ENCODE results near the gene MYO1C. TPM values are rescaled to one million over a fixed set of nuclear protein-coding genes. Genes with fewer than 3 reads are reported as not detected.
"Not testable (repeated sequence)": the region's sequence is repeated elsewhere in the genome, so short reads cannot be mapped to it uniquely, and the experiment has no call there.

MYO1C gene
- total RNA-seq, 2 experiments from 2014 or later, result 26.7 to 34.1 TPM

GRCh38 chr17:1462164-1463112, 30.0 kb downstream of the MYO1C start:
- peaks cover 3% of the 10 kb centered on the region for H3K36me3 Mint-ChIP-seq (ENCODE audit: low read depth)
- DNase-seq, result no peak
- peaks cover 33% of the 10 kb centered on the region for H3K27me3 Mint-ChIP-seq
- peak overlapping the region; percentile 34 for H3K4me3 Mint-ChIP-seq
- CTCF ChIA-PET, result interaction anchor here (0.6 to 1.9 kb wide), 6 partner anchors 19 to 340 kb away, joined by 3 to 4 read pairs (median 3); partner anchors contain the start of genes INPP5K and YWHAE
- POLR2A ChIA-PET, result no interaction called here
- H3K27ac Mint-ChIP-seq, result peak overlapping the region; percentile 47
- peaks cover 31% of the 10 kb centered on the region for H3K4me1 Mint-ChIP-seq
- no peaks in the 10 kb centered on the region for H3K9me3 Mint-ChIP-seq

GRCh38 chr17:1461198-1461944, 31.1 kb downstream of the MYO1C start:
- CTCF ChIA-PET, result no interaction called here
- H3K27me3 Mint-ChIP-seq, result peaks cover 36% of the 10 kb centered on the region
- no peaks in the 10 kb centered on the region for H3K9me3 Mint-ChIP-seq
- no peak for DNase-seq
- POLR2A ChIA-PET, result no interaction called here
- H3K36me3 Mint-ChIP-seq (ENCODE audit: low read depth), result peaks cover 3% of the 10 kb centered on the region
- H3K4me1 Mint-ChIP-seq, result peaks cover 35% of the 10 kb centered on the region
- H3K4me3 Mint-ChIP-seq, result no peak overlapping the region
- H3K27ac Mint-ChIP-seq, result no peak overlapping the region

- no peak for DNase-seq
- Mint-ChIP-seq H3K9me3 (no peaks in the 10 kb centered on the region), H3K4me1 (peaks cover 38% of the 10 kb centered on the region), H3K4me3 (no peak overlapping the region), H3K27ac (no peak overlapping the region), H3K36me3 (ENCODE audit: low read depth) (peaks cover 3% of the 10 kb centered on the region), H3K27me3 (peaks cover 36% of the 10 kb centered on the region)
- ChIA-PET CTCF (interaction anchor here (0.6 to 1.0 kb wide), 4 partner anchors 9 to 189 kb away, joined by 3 to 5 read pairs (median 3); partner anchors contain the start of gene RILP), POLR2A (interaction anchor here (0.6 kb wide), 1 partner anchor 17 kb away, joined by 12 read pairs; no protein-coding TSS in a partner anchor)
Observed at GRCh38 chr17:1460233-1460632, 32.3 kb downstream of the MYO1C start.

- Mint-ChIP-seq H3K27me3 (peaks cover 17% of the 10 kb centered on the region), H3K36me3 (ENCODE audit: low read depth) (peaks cover 21% of the 10 kb centered on the region), H3K4me3 (peak within 1 kb of the TSS; percentile 90), H3K4me1 (peaks cover 43% of the 10 kb centered on the region), H3K27ac (peak within 1 kb of the TSS; percentile 92), H3K9me3 (no peaks in the 10 kb centered on the region)
- peak; percentile 98 for DNase-seq
- ChIA-PET CTCF (interaction anchor here (0.5 to 1.0 kb wide), 2 partner anchors 17 to 786 kb away, joined by 3 to 6 read pairs; no protein-coding TSS in a partner anchor), POLR2A (no interaction called here)
Observed at GRCh38 chr17:1455797-1456599, 36.5 kb downstream of the MYO1C start, which contains the start of gene CRK. Gene CRK (minus strand): TSS chr17:1456232. CDS start chr17:1456117, 115 bp downstream.

- Mint-ChIP-seq H3K36me3 (ENCODE audit: low read depth) (peaks cover 21% of the 10 kb centered on the region), H3K4me3 (peak overlapping the region; percentile 90), H3K27me3 (peaks cover 12% of the 10 kb centered on the region), H3K4me1 (peaks cover 42% of the 10 kb centered on the region), H3K27ac (peak overlapping the region; percentile 92), H3K9me3 (no peaks in the 10 kb centered on the region)
- peak; percentile 36 for DNase-seq
- POLR2A ChIA-PET, result no interaction called here
- CTCF ChIA-PET, result interaction anchor here (1.0 to 1.4 kb wide), 2 partner anchors 8 to 17 kb away, joined by 3 read pairs; no protein-coding TSS in a partner anchor
Observed at GRCh38 chr17:1455291-1455796, 37.1 kb downstream of the MYO1C start.

GRCh38 chr17:1454541-1454940, 37.9 kb downstream of the MYO1C start:
- Mint-ChIP-seq H3K9me3 (no peaks in the 10 kb centered on the region), H3K4me3 (peak overlapping the region; percentile 90), H3K27me3 (peaks cover 5% of the 10 kb centered on the region), H3K27ac (peak overlapping the region; percentile 73), H3K4me1 (peaks cover 39% of the 10 kb centered on the region), H3K36me3 (ENCODE audit: low read depth) (peaks cover 21% of the 10 kb centered on the region)
- no peak for DNase-seq
- CTCF ChIA-PET, result interaction anchor here (0.6 to 1.4 kb wide), 3 partner anchors 9 to 456 kb away, joined by 3 to 5 read pairs (median 4); no protein-coding TSS in a partner anchor
- POLR2A ChIA-PET, result no interaction called here

- Mint-ChIP-seq H3K27ac (peak overlapping the region; percentile 31), H3K4me1 (peaks cover 48% of the 10 kb centered on the region), H3K36me3 (ENCODE audit: low read depth) (peaks cover 27% of the 10 kb centered on the region), H3K4me3 (peak overlapping the region; percentile 19)
- POLR2A ChIA-PET, H3K27me3 Mint-ChIP-seq, H3K9me3 Mint-ChIP-seq, DNase-seq: not testable (repeated sequence)
- CTCF ChIA-PET, result interaction anchor here (0.6 to 1.4 kb wide), 2 partner anchors 88 to 456 kb away, joined by 4 to 5 read pairs; no protein-coding TSS in a partner anchor
Observed at GRCh38 chr17:1453694-1454093, 38.8 kb downstream of the MYO1C start.

GRCh38 chr17:1452836-1453235, 39.6 kb downstream of the MYO1C start:
- no peak overlapping the region for H3K27ac Mint-ChIP-seq
- H3K4me1 Mint-ChIP-seq, result peaks cover 54% of the 10 kb centered on the region
- no peak for DNase-seq
- H3K4me3 Mint-ChIP-seq, result no peak overlapping the region
- no peaks in the 10 kb centered on the region for H3K9me3 Mint-ChIP-seq
- CTCF ChIA-PET, result interaction anchor here (1.7 kb wide), 1 partner anchor 120 kb away, joined by 3 read pairs; no protein-coding TSS in a partner anchor
- peaks cover 27% of the 10 kb centered on the region for H3K36me3 Mint-ChIP-seq (ENCODE audit: low read depth)
- H3K27me3 Mint-ChIP-seq, result peaks cover 5% of the 10 kb centered on the region
- POLR2A ChIA-PET, result interaction anchor here (0.7 kb wide), 1 partner anchor 53 kb away, joined by 3 read pairs; the partner anchor contains the start of gene YWHAE

GRCh38 chr17:1450261-1450660, 42.2 kb downstream of the MYO1C start:
- DNase-seq, H3K27me3 Mint-ChIP-seq, H3K27ac Mint-ChIP-seq, H3K9me3 Mint-ChIP-seq, H3K4me3 Mint-ChIP-seq: not testable (repeated sequence)
- POLR2A ChIA-PET, result interaction anchor here (0.6 kb wide), 1 partner anchor 34 kb away, joined by 3 read pairs; no protein-coding TSS in a partner anchor
- Mint-ChIP-seq H3K36me3 (ENCODE audit: low read depth) (peaks cover 29% of the 10 kb centered on the region), H3K4me1 (peaks cover 62% of the 10 kb centered on the region)
- CTCF ChIA-PET, result interaction anchor here (1.2 to 2.2 kb wide), 2 partner anchors 13 to 88 kb away, joined by 3 to 5 read pairs; no protein-coding TSS in a partner anchor

GRCh38 chr17:1449412-1449967, 43.0 kb downstream of the MYO1C start:
- Mint-ChIP-seq H3K9me3 (no peaks in the 10 kb centered on the region), H3K4me1 (peaks cover 54% of the 10 kb centered on the region), H3K4me3 (no peak overlapping the region), H3K27ac (no peak overlapping the region), H3K27me3 (no peaks in the 10 kb centered on the region), H3K36me3 (ENCODE audit: low read depth) (peaks cover 27% of the 10 kb centered on the region)
- ChIA-PET POLR2A (no interaction called here), CTCF (interaction anchor here (1.1 to 2.2 kb wide), 3 partner anchors 11 to 21 kb away, joined by 3 to 5 read pairs (median 3); no protein-coding TSS in a partner anchor)
- DNase-seq, result no peak

GRCh38 chr17:1447052-1447451, 45.4 kb downstream of the MYO1C start:
- peak overlapping the region; percentile 50 for H3K27ac Mint-ChIP-seq
- POLR2A ChIA-PET, result interaction anchor here (0.6 kb wide), 1 partner anchor 71 kb away, joined by 7 read pairs; no protein-coding TSS in a partner anchor
- no peak for DNase-seq

More at GRCh38 chr17:1447052-1447451, 45.4 kb downstream of the MYO1C start:
- Mint-ChIP-seq H3K4me1 (peaks cover 36% of the 10 kb centered on the region), H3K36me3 (ENCODE audit: low read depth) (peaks cover 13% of the 10 kb centered on the region), H3K9me3 (no peaks in the 10 kb centered on the region), H3K27me3 (no peaks in the 10 kb centered on the region), H3K4me3 (no peak overlapping the region)
- CTCF ChIA-PET, result interaction anchor here (0.7 kb wide), 1 partner anchor 40 kb away, joined by 3 read pairs; no protein-coding TSS in a partner anchor

Measured in activated CD4-positive, alpha-beta T cell treated with anti-CD3 and anti-CD28 coated beads, Interleukin-2, amount 10 ng/mL, durations not matched to agents 7 days and 5 days (primary cell).